ENCODE results near the gene SLC24A4. TPM values are rescaled to one million over a fixed set of nuclear protein-coding genes. Genes with fewer than 3 reads are reported as not detected.

SLC24A4 gene
- total RNA-seq, 1 donor from 2014 or later: 1.1 TPM

DNA sequence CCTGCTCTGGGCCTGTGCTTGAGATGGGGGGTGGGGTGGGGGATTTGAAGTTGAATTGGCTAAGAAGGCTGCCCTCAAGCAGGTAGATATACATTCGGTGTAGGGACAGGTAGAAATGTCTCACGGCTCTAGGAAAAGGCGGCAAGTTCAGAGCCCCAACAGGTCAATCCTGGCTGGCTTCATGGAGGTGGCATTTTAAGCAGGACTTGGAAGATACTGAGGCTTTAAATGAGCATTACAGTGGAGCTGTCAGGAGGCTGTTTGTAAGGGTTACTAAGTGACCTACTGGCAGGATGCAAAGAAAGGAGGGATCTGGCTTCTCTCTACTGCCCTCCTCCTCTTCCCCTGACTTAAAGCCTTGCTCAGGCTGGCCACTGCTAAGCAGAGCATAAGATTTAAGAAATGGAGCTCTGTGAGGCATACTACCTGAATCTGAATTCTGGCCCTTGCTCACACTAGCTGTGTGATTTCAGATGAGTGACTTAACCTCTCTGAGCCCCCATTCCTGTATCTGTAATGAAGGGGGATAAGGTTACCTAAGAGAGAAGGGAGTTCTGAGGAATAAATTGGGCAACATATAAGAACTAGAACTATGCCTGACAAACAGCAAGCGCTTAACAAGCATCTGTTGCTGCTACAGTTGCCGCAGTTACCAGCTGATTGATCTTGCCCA, 61.6 kb downstream of the SLC24A4 start:
- no peaks in the 10 kb centered on the region for H3K36me3 Mint-ChIP-seq (ENCODE audit: low read depth, unreplicated experiment)
- H3K9me3 Mint-ChIP-seq (ENCODE audit: unreplicated experiment): no peaks in the 10 kb centered on the region
- TF ChIP-seq, protein P1, sequence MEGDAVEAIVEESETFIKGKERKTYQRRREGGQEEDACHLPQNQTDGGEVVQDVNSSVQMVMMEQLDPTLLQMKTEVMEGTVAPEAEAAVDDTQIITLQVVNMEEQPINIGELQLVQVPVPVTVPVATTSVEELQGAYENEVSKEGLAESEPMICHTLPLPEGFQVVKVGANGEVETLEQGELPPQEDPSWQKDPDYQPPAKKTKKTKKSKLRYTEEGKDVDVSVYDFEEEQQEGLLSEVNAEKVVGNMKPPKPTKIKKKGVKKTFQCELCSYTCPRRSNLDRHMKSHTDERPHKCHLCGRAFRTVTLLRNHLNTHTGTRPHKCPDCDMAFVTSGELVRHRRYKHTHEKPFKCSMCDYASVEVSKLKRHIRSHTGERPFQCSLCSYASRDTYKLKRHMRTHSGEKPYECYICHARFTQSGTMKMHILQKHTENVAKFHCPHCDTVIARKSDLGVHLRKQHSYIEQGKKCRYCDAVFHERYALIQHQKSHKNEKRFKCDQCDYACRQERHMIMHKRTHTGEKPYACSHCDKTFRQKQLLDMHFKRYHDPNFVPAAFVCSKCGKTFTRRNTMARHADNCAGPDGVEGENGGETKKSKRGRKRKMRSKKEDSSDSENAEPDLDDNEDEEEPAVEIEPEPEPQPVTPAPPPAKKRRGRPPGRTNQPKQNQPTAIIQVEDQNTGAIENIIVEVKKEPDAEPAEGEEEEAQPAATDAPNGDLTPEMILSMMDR (IDR thresholded peaks at IDR 0.05; ENCODE audit: unreplicated experiment): no peak
- H3K27ac Mint-ChIP-seq (ENCODE audit: unreplicated experiment): no peak overlapping the region
- DNase-seq (ENCODE audit: low spot score): no peak
- peaks cover 9% of the 10 kb centered on the region for H3K27me3 Mint-ChIP-seq (ENCODE audit: unreplicated experiment)
- peaks cover 2% of the 10 kb centered on the region for H3K4me1 Mint-ChIP-seq (ENCODE audit: unreplicated experiment)
- no peak overlapping the region for H3K4me3 Mint-ChIP-seq (ENCODE audit: unreplicated experiment)

DNA sequence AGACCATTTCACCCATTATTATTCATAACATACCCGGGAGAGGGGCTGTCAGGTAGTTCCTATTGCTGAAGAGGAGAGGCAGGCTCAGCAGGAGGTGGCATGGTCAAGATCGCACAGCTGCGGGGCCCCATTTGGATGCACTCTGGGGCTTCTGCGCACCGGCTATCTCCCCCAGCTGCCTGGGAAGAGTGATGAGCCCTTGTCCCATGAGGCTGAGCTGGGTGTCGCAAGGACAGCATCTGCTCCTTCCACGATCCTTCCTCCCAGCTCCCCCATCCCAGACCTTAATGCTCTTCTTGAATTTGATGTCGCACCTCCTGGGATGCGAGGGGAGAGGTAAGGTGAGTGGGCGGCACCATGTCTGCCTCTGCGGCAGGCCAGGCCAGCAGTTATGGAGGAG, 62.6 kb downstream of the SLC24A4 start:
- no peaks in the 10 kb centered on the region for H3K36me3 Mint-ChIP-seq (ENCODE audit: low read depth, unreplicated experiment)
- DNase-seq (ENCODE audit: low spot score): no peak
- H3K27ac Mint-ChIP-seq (ENCODE audit: unreplicated experiment): no peak overlapping the region
- peaks cover 4% of the 10 kb centered on the region for H3K4me1 Mint-ChIP-seq (ENCODE audit: unreplicated experiment)
- H3K9me3 Mint-ChIP-seq (ENCODE audit: unreplicated experiment): no peaks in the 10 kb centered on the region
- TF ChIP-seq, protein P1 (IDR thresholded peaks at IDR 0.05; ENCODE audit: unreplicated experiment): no peak
- no peak overlapping the region for H3K4me3 Mint-ChIP-seq (ENCODE audit: unreplicated experiment)
- peaks cover 6% of the 10 kb centered on the region for H3K27me3 Mint-ChIP-seq (ENCODE audit: unreplicated experiment)

DNA sequence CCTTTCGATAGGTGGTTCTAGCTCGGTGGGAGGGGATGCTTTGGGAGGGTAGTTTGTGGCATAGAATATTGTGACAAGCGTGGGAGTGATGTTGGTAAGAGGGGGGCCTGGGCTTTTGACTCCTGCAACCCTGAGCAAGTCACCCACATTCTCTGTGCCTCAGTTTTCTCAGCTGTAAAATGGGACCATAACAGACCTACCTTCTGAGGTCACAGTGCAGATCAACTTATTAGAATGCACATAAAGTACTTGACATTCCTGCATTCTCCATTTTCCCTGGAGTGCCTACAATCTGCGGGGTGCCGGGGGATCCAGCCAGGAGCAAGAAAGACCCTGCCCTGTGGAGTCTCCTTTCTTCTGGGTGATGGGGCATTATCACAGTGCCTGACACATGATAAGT, 63.2 kb downstream of the SLC24A4 start:
- no peaks in the 10 kb centered on the region for H3K9me3 Mint-ChIP-seq (ENCODE audit: unreplicated experiment)
- H3K27me3 Mint-ChIP-seq (ENCODE audit: unreplicated experiment): peaks cover 6% of the 10 kb centered on the region
- TF ChIP-seq, protein P1 (IDR thresholded peaks at IDR 0.05; ENCODE audit: unreplicated experiment): no peak
- peaks cover 4% of the 10 kb centered on the region for H3K4me1 Mint-ChIP-seq (ENCODE audit: unreplicated experiment)
- no peak for DNase-seq (ENCODE audit: low spot score)
- no peak overlapping the region for H3K4me3 Mint-ChIP-seq (ENCODE audit: unreplicated experiment)
- H3K36me3 Mint-ChIP-seq (ENCODE audit: low read depth, unreplicated experiment): no peaks in the 10 kb centered on the region
- H3K27ac Mint-ChIP-seq (ENCODE audit: unreplicated experiment): no peak overlapping the region

DNA sequence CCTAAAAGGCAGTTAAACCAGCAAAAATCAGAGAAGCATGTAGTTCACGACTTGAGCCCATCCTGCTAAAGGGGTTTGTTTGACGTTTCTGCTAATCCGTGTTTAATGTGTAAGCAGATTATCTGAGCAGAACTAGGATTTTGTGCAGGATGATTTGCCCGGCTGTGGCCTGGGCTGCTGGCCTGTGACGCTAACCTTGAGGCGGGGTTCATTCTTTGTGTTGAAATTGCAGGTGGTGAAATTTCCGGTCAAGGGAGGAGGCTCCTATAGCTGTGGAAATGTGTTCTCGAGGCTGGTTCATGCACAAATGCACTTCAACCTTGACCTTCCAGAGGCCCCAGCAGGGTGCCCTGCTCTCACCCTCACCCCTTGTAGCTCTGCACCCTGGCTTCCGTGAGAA, 63.7 kb downstream of the SLC24A4 start:
- peaks cover 6% of the 10 kb centered on the region for H3K27me3 Mint-ChIP-seq (ENCODE audit: unreplicated experiment)
- no peaks in the 10 kb centered on the region for H3K36me3 Mint-ChIP-seq (ENCODE audit: low read depth, unreplicated experiment)
- DNase-seq (ENCODE audit: low spot score): no peak
- H3K27ac Mint-ChIP-seq (ENCODE audit: unreplicated experiment): no peak overlapping the region
- H3K4me3 Mint-ChIP-seq (ENCODE audit: unreplicated experiment): no peak overlapping the region
- TF ChIP-seq, protein P1 (IDR thresholded peaks at IDR 0.05; ENCODE audit: unreplicated experiment): no peak
- no peaks in the 10 kb centered on the region for H3K9me3 Mint-ChIP-seq (ENCODE audit: unreplicated experiment)
- peaks cover 4% of the 10 kb centered on the region for H3K4me1 Mint-ChIP-seq (ENCODE audit: unreplicated experiment)

DNA sequence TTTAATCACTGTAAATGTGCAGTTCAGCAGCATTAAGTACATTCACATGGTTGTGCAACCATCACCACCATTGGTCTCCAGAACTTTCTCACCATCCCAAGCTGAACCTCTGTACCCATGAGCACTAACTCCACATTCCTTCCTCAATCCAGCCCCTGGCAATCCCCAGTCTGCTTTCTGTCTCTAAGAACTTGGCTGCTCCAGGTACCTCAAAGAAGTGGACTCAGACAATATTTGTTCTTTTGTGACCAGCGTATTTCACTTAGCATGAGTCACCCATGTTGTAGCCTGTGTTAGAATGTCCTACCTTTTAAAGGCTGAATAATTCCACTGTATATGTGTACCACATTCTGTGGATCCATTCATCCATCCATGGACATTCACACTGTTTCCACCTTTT, 64.6 kb downstream of the SLC24A4 start:
- H3K27me3 Mint-ChIP-seq (ENCODE audit: unreplicated experiment): peaks cover 6% of the 10 kb centered on the region

More for the DNA sequence above, 64.6 kb downstream of the SLC24A4 start:
- TF ChIP-seq, protein P1 (IDR thresholded peaks at IDR 0.05; ENCODE audit: unreplicated experiment): no peak
- no peaks in the 10 kb centered on the region for H3K9me3 Mint-ChIP-seq (ENCODE audit: unreplicated experiment)
- no peaks in the 10 kb centered on the region for H3K36me3 Mint-ChIP-seq (ENCODE audit: low read depth, unreplicated experiment)
- no peak for DNase-seq (ENCODE audit: low spot score)
- no peak overlapping the region for H3K27ac Mint-ChIP-seq (ENCODE audit: unreplicated experiment)
- H3K4me3 Mint-ChIP-seq (ENCODE audit: unreplicated experiment): no peak overlapping the region
- H3K4me1 Mint-ChIP-seq (ENCODE audit: unreplicated experiment): peaks cover 4% of the 10 kb centered on the region

Data from endothelial cell (in vitro differentiated cells).